Measurements from ENCODE around the gene TLDC2. TPM values are rescaled to one million over a fixed set of nuclear protein-coding genes. Genes with fewer than 3 reads are reported as not detected.
A peak's percentile ranks its signal among the peaks of the same experiment; 100 is the strongest.
"Not testable (repeated sequence)": the region's sequence is repeated elsewhere in the genome, so short reads cannot be mapped to it uniquely, and the experiment has no call there.

The TLDC2 gene
- total RNA-seq, 1 experiment from 2014 or later: not detected

- DNase-seq (ENCODE audit: extremely low read depth, low read depth): no peak
Measured at GRCh38 chr20:36866681-36867495, 9.1 kb upstream of the TLDC2 start.

- no peak for DNase-seq (ENCODE audit: extremely low read depth, low read depth)
Measured at GRCh38 chr20:36871640-36872570, 4.0 kb upstream of the TLDC2 start.

GRCh38 chr20:36872852-36873251 is 3.1 kb upstream of the TLDC2 start:
- no peak for DNase-seq (ENCODE audit: extremely low read depth, low read depth)

- DNase-seq (ENCODE audit: extremely low read depth, low read depth): no peak
Measured at GRCh38 chr20:36873498-36874189, 2.3 kb upstream of the TLDC2 start.

GRCh38 chr20:36875093-36875492 is 845 bp upstream of the TLDC2 start:
- not testable (repeated sequence) for DNase-seq (ENCODE audit: extremely low read depth, low read depth)

GRCh38 chr20:36876473-36876833 is 515 bp downstream of the TLDC2 start:
- DNase-seq (ENCODE audit: extremely low read depth, low read depth): no peak

- no peak for DNase-seq (ENCODE audit: extremely low read depth, low read depth)
Measured at GRCh38 chr20:36878941-36879340, 3.0 kb downstream of the TLDC2 start.

GRCh38 chr20:36880741-36881250 is 4.9 kb downstream of the TLDC2 start:
- no peak for DNase-seq (ENCODE audit: extremely low read depth, low read depth)

- DNase-seq (ENCODE audit: extremely low read depth, low read depth): no peak
Measured at GRCh38 chr20:36881331-36881730, 5.4 kb downstream of the TLDC2 start.

GRCh38 chr20:36881888-36882287 is 6.0 kb downstream of the TLDC2 start:
- no peak for DNase-seq (ENCODE audit: extremely low read depth, low read depth)

- DNase-seq (ENCODE audit: extremely low read depth, low read depth): no peak
Measured at GRCh38 chr20:36883977-36884535, 8.1 kb downstream of the TLDC2 start.

GRCh38 chr20:36885356-36885755 is 9.4 kb downstream of the TLDC2 start:
- DNase-seq (ENCODE audit: extremely low read depth, low read depth): peak; percentile 22

GRCh38 chr20:36886859-36887751 is 11.2 kb downstream of the TLDC2 start:
- DNase-seq (ENCODE audit: extremely low read depth, low read depth): peak; percentile 71

GRCh38 chr20:36887752-36888090 is 11.8 kb downstream of the TLDC2 start:
- DNase-seq (ENCODE audit: extremely low read depth, low read depth): no peak

- no peak for DNase-seq (ENCODE audit: extremely low read depth, low read depth)
Measured at GRCh38 chr20:36888880-36889516, 13.1 kb downstream of the TLDC2 start.

GRCh38 chr20:36890586-36890985 is 14.6 kb downstream of the TLDC2 start:
- no peak for DNase-seq (ENCODE audit: extremely low read depth, low read depth)

- no peak for DNase-seq (ENCODE audit: extremely low read depth, low read depth)
Measured at GRCh38 chr20:36891211-36891610, 15.3 kb downstream of the TLDC2 start.

GRCh38 chr20:36893801-36894200 is 17.9 kb downstream of the TLDC2 start:
- no peak for DNase-seq (ENCODE audit: extremely low read depth, low read depth)

GRCh38 chr20:36895036-36895435 is 19.1 kb downstream of the TLDC2 start:
- no peak for DNase-seq (ENCODE audit: extremely low read depth, low read depth)

All from NCI-H460 (cell line).